Fibroblast of peridontal ligament (primary cell): ENCODE measurements around the gene PARM1.

Experiments
- DNase-seq: peaks from one replicate; pipeline ENCODE4 v3.0.0-alpha.2; 2010; ENCODE audit errors: extremely low read depth

Gene PARM1

DNA sequence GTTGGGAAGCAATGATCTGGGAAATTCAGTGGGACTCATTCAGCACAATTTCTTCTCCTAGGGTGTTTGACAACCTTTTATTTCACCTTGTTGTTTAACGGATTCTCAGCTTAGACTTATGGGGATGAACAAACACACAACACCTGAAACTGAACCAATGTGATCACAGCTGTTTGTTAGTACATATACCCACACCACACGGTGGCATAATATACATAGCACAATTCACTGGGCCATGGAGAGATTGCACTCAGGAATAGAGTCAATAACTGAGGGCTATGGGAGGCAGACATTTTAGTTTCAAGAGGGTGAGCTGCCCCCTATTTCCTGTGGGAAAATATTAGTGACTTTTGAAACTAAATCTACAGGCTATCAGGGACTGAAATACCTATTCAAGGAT, 148.0 kb downstream of the PARM1 start:
- no peak for DNase-seq

DNA sequence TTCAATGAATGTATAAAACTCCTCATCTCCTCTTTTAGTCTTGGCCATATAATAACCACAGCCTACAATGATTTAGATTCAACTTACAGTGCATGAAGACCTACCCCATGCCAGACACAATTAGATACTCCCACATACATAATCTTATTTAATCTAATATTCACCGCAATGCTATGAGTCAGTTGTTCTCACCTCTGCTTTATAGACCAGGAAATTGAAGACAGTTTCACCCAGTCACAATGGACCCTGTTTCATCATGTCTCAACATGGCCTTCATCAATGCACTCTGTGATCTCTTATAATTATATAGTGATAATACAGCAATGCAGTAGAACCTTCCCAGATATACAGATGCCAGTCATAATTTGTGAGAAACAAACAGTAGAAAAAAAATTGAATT, 148.6 kb downstream of the PARM1 start:
- DNase-seq, result no peak

DNA sequence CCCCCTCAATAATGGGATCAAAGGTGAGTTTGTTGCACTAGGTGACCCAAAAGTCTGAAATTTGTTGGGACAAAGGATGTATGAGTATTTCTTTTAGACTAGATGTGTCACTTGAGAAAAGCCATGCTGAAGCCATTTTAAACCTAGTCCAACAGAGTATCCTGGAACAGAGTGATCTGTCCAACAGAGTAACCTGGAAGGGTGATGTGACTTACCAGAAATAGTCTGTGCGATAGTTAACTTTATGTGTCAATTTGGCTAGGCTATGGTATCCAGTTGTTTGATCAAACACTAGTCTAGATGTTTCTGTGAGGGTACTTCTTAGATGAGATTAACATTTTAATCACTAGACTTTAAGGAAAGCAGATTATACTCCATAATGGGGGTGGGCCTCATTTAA, 154.5 kb downstream of the PARM1 start:
- DNase-seq, result no peak

DNA sequence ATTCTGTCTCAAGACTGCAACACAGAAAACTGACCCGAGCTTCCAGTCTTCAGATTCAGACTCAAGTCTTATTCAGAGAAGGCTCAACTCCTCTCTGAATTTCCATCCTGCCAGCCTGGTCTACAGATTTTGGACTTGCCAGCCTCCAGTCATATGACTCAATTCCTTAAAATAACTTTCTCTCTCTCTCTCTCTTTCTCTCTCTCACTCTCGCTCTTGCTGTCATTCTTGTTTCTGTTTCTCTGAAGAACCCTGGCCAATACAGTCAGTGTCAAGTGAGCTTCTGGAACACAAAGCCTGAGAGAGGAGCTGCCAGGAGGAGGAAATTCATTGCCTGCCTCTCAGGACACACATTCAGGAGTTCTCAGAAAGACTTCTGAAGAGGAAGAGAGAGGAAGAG, 154.9 kb downstream of the PARM1 start:
- no peak for DNase-seq

DNA sequence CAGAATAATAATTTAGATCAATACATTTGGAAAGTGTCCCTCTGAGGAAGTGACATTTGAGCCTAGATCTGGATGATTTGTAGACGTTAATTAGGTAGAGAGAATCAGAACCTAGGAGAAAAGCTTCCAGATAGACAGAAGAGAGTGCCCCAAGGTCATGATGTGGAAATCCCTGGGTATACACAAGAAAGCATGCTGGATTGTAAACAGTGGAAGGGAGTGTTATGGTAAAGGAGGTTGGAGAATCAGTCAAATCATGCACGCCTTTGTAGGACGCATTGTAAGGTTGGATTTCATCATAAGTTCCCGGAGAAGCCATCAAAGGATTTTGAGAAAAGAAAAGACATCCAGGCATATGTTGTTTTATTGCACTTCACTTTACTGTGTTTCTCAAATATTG, 156.3 kb downstream of the PARM1 start:
- DNase-seq, result no peak

DNA sequence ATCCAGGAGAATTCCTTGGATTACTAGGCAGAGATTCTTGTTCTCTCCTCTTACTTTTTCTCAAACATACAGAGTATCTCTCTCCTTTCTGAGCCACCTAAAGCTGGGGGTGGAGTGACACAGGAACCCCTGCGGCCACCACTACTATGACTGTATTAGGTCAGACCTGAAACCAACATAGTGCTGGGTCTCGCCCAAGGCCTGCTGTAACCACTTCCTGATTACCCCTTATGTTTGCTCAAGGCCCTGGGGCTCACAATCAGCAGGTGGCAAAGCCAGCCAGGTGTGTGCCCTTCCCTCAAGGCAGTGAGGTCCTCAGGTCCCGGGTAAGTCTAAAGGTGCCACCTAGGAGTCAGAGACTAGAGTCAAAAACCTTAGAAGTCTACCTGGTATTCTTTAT, 166.4 kb downstream of the PARM1 start:
- no peak for DNase-seq
